OCI-LY7 (cell line): Measurements from ENCODE around the gene NMRK2.

Source experiments
- CTCF ChIP-seq: fragments of 200-600 bp; sonication (generic); conservative IDR thresholded peaks from 2 replicates; pipeline ENCODE4 v1.5.1; 2014; ENCODE audit warnings: mild to moderate bottlenecking, antibody characterized with exemption, low read length, moderate library complexity, mixed read lengths
- EZH2phosphoT487 ChIP-seq: fragments of 200-600 bp; sonication (generic); IDR thresholded peaks from 2 replicates; pipeline ENCODE4 v1.6.1; 2018; ENCODE audit warnings: low read depth, borderline replicate concordance, mild to moderate bottlenecking, mixed run types, antibody characterized with exemption, low read length, moderate library complexity, mixed read lengths

GRCh38 chr19:3978145-3978544, 45.3 kb downstream of the NMRK2 start:
- no peak for TF ChIP-seq CTCF
- no peak for TF ChIP-seq EZH2phosphoT487
